ENCODE results near the gene PCOLCE2.

Gene PCOLCE2

GRCh38 chr3:142926368-142926944 is 37.6 kb upstream of the PCOLCE2 start:
- TF ChIP-seq REST (IDR thresholded peaks at IDR 0.05; ENCODE audit: low read depth) (no peak), TCF12 (IDR thresholded peaks at IDR 0.05; ENCODE audit: low read depth) (no peak), TAF1 (IDR thresholded peaks at IDR 0.05; ENCODE audit: low read depth) (no peak), EGR1 (IDR thresholded peaks at IDR 0.05) (no peak), MAX (IDR thresholded peaks at IDR 0.05) (no peak), EP300 (IDR thresholded peaks at IDR 0.05; ENCODE audit: borderline replicate concordance) (no peak), RAD21 (IDR thresholded peaks at IDR 0.05; ENCODE audit: low read depth) (no peak)

- TF ChIP-seq RAD21 (IDR thresholded peaks at IDR 0.05; ENCODE audit: low read depth) (no peak), REST (IDR thresholded peaks at IDR 0.05; ENCODE audit: low read depth) (no peak), TEAD4 (IDR thresholded peaks at IDR 0.05) (no peak)
These were observed 36.3 kb upstream of the PCOLCE2 start for GRCh38 chr3:142925140-142925539.

GRCh38 chr3:142923694-142924093 is 34.8 kb upstream of the PCOLCE2 start:
- TF ChIP-seq NFIC (IDR thresholded peaks at IDR 0.05) = no peak
- TF ChIP-seq REST (IDR thresholded peaks at IDR 0.05; ENCODE audit: low read depth) = no peak
- TF ChIP-seq USF1 (IDR thresholded peaks at IDR 0.05) = no peak
- no peak for TF ChIP-seq MAX (IDR thresholded peaks at IDR 0.05)
- TF ChIP-seq TAF1 (IDR thresholded peaks at IDR 0.05; ENCODE audit: low read depth) = no peak
- no peak for TF ChIP-seq CEBPB (IDR thresholded peaks at IDR 0.05)
- TF ChIP-seq YY1 (IDR thresholded peaks at IDR 0.05; ENCODE audit: low read depth) = no peak
- TF ChIP-seq TCF12 (IDR thresholded peaks at IDR 0.05; ENCODE audit: low read depth) = no peak

- TF ChIP-seq MAX (IDR thresholded peaks at IDR 0.05) = no peak
- TF ChIP-seq TCF12 (IDR thresholded peaks at IDR 0.05; ENCODE audit: low read depth) = no peak
- TF ChIP-seq YY1 (IDR thresholded peaks at IDR 0.05; ENCODE audit: low read depth) = no peak
- TF ChIP-seq TAF1 (IDR thresholded peaks at IDR 0.05; ENCODE audit: low read depth) = no peak
- TF ChIP-seq FOXM1 (IDR thresholded peaks at IDR 0.05; ENCODE audit: borderline replicate concordance, low read depth) = no peak
- TF ChIP-seq CEBPB (IDR thresholded peaks at IDR 0.05) = no peak
- TF ChIP-seq ZBTB7A (IDR thresholded peaks at IDR 0.05; ENCODE audit: low read depth) = no peak
- no peak for TF ChIP-seq RAD21 (IDR thresholded peaks at IDR 0.05; ENCODE audit: low read depth)
- no peak for TF ChIP-seq USF1 (IDR thresholded peaks at IDR 0.05)
- no peak for TF ChIP-seq EP300 (IDR thresholded peaks at IDR 0.05; ENCODE audit: borderline replicate concordance)
- no peak for TF ChIP-seq CREB1 (IDR thresholded peaks at IDR 0.05; ENCODE audit: low read depth)
- no peak for TF ChIP-seq EGR1 (IDR thresholded peaks at IDR 0.05)
- no peak for TF ChIP-seq TEAD4 (IDR thresholded peaks at IDR 0.05)
- no peak for TF ChIP-seq REST (IDR thresholded peaks at IDR 0.05; ENCODE audit: low read depth)
- no peak for TF ChIP-seq NFIC (IDR thresholded peaks at IDR 0.05)
These were observed 27.7 kb upstream of the PCOLCE2 start for GRCh38 chr3:142916605-142917004.
